Stimulated activated CD8-positive, alpha-beta memory T cell treated with anti-CD3 and anti-CD28 coated beads, Interleukin-2, amount 100 ng/mL, for 48 hours (primary cell): ENCODE measurements around the gene GNG3.

Experiments
- DNase-seq, 2 donors: peaks; one replicate each; pipeline ENCODE4 v3.0.0-alpha.2; 2020; ENCODE audit warnings: low read depth in 2 of 2

GNG3 gene

GRCh38 chr11:62757846-62758788 lies 50.6 kb downstream of the GNG3 start:
- DNase-seq = no peak
